ENCODE measurements around the gene NELFA.

DNA sequence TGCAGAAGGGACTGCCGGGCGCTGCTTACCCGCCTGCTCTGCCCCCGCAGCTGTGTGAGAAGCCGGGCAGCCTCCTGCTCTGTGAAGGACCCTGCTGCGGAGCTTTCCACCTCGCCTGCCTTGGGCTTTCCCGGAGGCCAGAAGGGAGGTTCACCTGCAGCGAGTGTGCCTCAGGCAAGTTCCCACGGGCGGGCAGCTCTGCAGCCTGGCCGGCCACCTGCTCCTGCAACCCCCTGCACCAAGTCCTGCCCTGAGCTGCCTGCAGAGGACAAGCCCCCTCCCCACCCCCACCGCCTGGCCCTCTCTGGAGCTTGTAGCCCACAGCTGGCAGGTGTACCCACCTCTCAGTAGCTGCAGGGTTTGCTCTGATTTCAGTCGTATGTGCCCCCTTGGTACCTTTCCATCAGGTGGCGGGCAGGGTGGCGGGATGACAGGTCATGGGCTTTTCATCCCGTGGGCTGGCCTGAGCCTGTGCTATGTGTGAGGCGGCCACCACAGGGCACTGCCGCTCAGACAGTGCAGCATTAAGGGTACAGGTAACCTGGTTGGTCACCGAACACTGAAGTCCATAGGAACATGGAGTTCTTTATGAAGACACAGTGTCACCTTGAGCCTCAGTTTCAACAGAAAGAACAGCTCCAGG is 56.6 kb downstream of the NELFA start:
- TF ChIP-seq POLR2AphosphoS5 (IDR thresholded peaks at IDR 0.05; ENCODE audit: borderline replicate concordance, low read depth, low read length) (no peak), EZH2 (IDR thresholded peaks at IDR 0.05) (no peak)

Measured in SK-N-MC (cell line).